Kidney (tissue), 14 donors: ENCODE measurements around the gene HDAC1. TPM values are rescaled to one million over a fixed set of nuclear protein-coding genes. Genes with fewer than 3 reads are reported as not detected.

ENCODE experiments used
- DNase-seq, 5 donors: peaks; one replicate each; pipeline ENCODE4 v3.0.0-alpha.2; 2013 to 2020
- FAIRE-seq: peaks from 2 replicates; lab custom pipeline; 2012; peaks lifted over from hg19 to GRCh38; lab: Jason Lieb, UNC
- H3K27ac ChIP-seq, 2 donors: one replicate each; pipeline ENCODE4 v1.7.0; 2013; ENCODE audit warnings: low read depth in 2 of 2, low read length in 2 of 2, inconsistent platforms in 1 of 2
- H3K27me3 ChIP-seq: one replicate; pipeline ENCODE4 v1.7.1; 2013; ENCODE audit warnings: low read length, inconsistent platforms; ENCODE audit not compliant: control insufficient read depth, insufficient read depth
- H3K36me3 ChIP-seq, 3 donors: one replicate each; pipeline versions ENCODE4 v1.7.0 to v1.7.1; 2013; ENCODE audit warnings: low read length in 3 of 3, control low read depth in 1 of 3, inconsistent platforms in 1 of 3; ENCODE audit not compliant: insufficient read depth in 3 of 3, control insufficient read depth in 2 of 3
- H3K4me1 ChIP-seq, 3 donors: one replicate each; pipeline versions ENCODE4 v1.7.0 to v1.7.1; 2013; ENCODE audit warnings: low read length in 3 of 3, inconsistent platforms in 1 of 3, low read depth in 1 of 3; ENCODE audit not compliant: control insufficient read depth in 2 of 3, insufficient read depth in 2 of 3
- H3K4me3 ChIP-seq, 3 donors: one replicate each; pipeline versions ENCODE4 v1.7.0 to v1.8.1; 2013; ENCODE audit warnings: low read length in 3 of 3, control low read depth in 1 of 3, inconsistent platforms in 1 of 3
- H3K9ac ChIP-seq, 3 donors: one replicate each; pipeline versions ENCODE4 v1.7.0 to v1.7.1; 2013; ENCODE audit warnings: low read length in 3 of 3, control low read depth in 1 of 3, inconsistent platforms in 1 of 3
- H3K9me3 ChIP-seq, 3 donors: one replicate each; pipeline versions ENCODE4 v1.7.0 to v1.7.1; 2013; ENCODE audit warnings: low read length in 3 of 3, control low read depth in 1 of 3, inconsistent platforms in 1 of 3; ENCODE audit not compliant: control insufficient read depth in 2 of 3, insufficient read depth in 1 of 3
- CTCF ChIP-seq: IDR thresholded peaks from 3 replicates; pipeline ENCODE4 v1.5.1; 2012; ENCODE audit warnings: mild to moderate bottlenecking, moderate library complexity, borderline replicate concordance; ENCODE audit not compliant: insufficient read depth; ENCODE audit errors: extremely low read depth
- intact Hi-C: fragments of 100-400 bp; cut with DNase I; formaldehyde crosslinking; loops from one replicate; pipeline ENCODE4 v1.11.1; 2022
- polyA plus RNA-seq: library from polyadenylated mRNA; stranded (reverse); fragments of 350-450 nt; fragmentation: Illumina TruSeq; extraction: RNeasy Lipid Tissue Mini Kit (QIAGEN cat#74804); gene quantifications from one replicate; pipeline ENCODE4 v1.2.3, GENCODE V29; 2014; ENCODE audit warnings: low read depth, low replicate concordance; ENCODE audit not compliant: insufficient read depth
- total RNA-seq: library from RNA; stranded (reverse); fragmentation: NEBNext Ultra II Directional; extraction: Animal tissue kit (Norgen Biotek cat#: 25700); gene quantifications from one replicate; pipeline ENCODE4 v1.2.1, GENCODE V29; 2021
- donor health status: control.
- donor health status: control.
- donor health status: control.
- donor health status: control.
- donor health status: control.
- donor health status: DM: yes; HTN: yes; CAD: no.
- donor health status: Normal renal cell carcinoma (clear cell type).

Gene HDAC1
- total and polyA plus RNA-seq, 2 donors from 2014 or later = 68.8 to 89.7 TPM

GRCh38 chr1:32249831-32250525 is 41.9 kb upstream of the HDAC1 start:
- TF ChIP-seq CTCF = no peak
- FAIRE-seq (no peak), DNase-seq (peak; percentile 68 to 85 (median 80))

GRCh38 chr1:32250893-32251716 is 40.8 kb upstream of the HDAC1 start, which contains the start of gene LCK:
LCK (plus strand) TSS chr1:32251265; CDS start chr1:32274330, 23,065 bp downstream.
- no peak within 1 kb of the TSS for H3K4me3 ChIP-seq

More at GRCh38 chr1:32249831-32250525, 41.9 kb upstream of the HDAC1 start:
- H3K9ac ChIP-seq = peak overlapping the region in 1 of 3 donors; percentile 40
- H3K4me1 ChIP-seq = peaks cover 0 to 29% (median 9%) of the 10 kb centered on the region in 3 donors
- intact Hi-C loops = no loop called here
- no peak overlapping the region for H3K4me3 ChIP-seq
- H3K36me3 ChIP-seq = no peaks in the 10 kb centered on the region
- H3K27ac ChIP-seq = peak overlapping the region; percentile 50 to 71
- no peaks in the 10 kb centered on the region for H3K27me3 ChIP-seq
- H3K9me3 ChIP-seq = no peaks in the 10 kb centered on the region

More at GRCh38 chr1:32250893-32251716, 40.8 kb upstream of the HDAC1 start, which contains the start of gene LCK:
- peak in 1 of 5 donors; percentile 79 for DNase-seq
- Histone ChIP-seq H3K27ac (peak within 1 kb of the TSS; percentile 71 to 81), H3K4me1 (peaks cover 0 to 29% (median 9%) of the 10 kb centered on the region in 3 donors), H3K36me3 (no peaks in the 10 kb centered on the region), H3K9ac (peak within 1 kb of the TSS in 1 of 3 donors; percentile 40), H3K27me3 (no peaks in the 10 kb centered on the region), H3K9me3 (no peaks in the 10 kb centered on the region)
- intact Hi-C loops = no loop called here
- FAIRE-seq = no peak
- no peak for TF ChIP-seq CTCF
